ENCODE data around the gene R3HDM1.
"Not testable (repeated sequence)": the region's sequence is repeated elsewhere in the genome, so short reads cannot be mapped to it uniquely, and the experiment has no call there.

DNA sequence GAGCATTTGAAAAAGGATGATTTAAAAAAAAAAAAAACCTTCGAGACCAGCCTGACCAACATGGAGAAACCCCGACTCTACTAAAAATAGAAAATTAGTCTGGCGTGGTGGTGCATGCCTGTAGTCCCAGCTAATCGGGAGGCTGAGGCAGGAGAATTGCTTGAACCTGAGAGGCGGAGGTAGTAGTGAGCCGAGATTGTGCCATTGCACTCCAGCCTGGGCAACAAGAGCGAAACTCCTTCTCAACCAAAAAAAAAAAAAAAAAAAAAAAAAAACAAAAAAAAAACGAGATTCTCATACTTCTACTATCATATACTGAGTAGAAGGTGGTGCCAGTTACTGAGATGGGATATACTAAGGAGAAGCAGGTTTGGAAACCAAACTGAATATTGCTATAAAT is 98.8 kb downstream of the R3HDM1 start:
- TF ChIP-seq, protein P1, sequence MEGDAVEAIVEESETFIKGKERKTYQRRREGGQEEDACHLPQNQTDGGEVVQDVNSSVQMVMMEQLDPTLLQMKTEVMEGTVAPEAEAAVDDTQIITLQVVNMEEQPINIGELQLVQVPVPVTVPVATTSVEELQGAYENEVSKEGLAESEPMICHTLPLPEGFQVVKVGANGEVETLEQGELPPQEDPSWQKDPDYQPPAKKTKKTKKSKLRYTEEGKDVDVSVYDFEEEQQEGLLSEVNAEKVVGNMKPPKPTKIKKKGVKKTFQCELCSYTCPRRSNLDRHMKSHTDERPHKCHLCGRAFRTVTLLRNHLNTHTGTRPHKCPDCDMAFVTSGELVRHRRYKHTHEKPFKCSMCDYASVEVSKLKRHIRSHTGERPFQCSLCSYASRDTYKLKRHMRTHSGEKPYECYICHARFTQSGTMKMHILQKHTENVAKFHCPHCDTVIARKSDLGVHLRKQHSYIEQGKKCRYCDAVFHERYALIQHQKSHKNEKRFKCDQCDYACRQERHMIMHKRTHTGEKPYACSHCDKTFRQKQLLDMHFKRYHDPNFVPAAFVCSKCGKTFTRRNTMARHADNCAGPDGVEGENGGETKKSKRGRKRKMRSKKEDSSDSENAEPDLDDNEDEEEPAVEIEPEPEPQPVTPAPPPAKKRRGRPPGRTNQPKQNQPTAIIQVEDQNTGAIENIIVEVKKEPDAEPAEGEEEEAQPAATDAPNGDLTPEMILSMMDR (IDR thresholded peaks at IDR 0.05): not testable (repeated sequence)
- TF ChIP-seq POLR2A (IDR thresholded peaks at IDR 0.05): not testable (repeated sequence)
